ENCODE results near the gene KATNA1. TPM values are rescaled to one million over a fixed set of nuclear protein-coding genes. Genes with fewer than 3 reads are reported as not detected.

The KATNA1 gene
- total RNA-seq (10 to 100 TPM; 15.2 to 18.2 (median 15.9) TPM), total RNA-seq (22.0 to 37.9 (median 27.7) reads per million in 29 experiments)
- 23.6 TPM for total RNA-seq (2013)

DNA sequence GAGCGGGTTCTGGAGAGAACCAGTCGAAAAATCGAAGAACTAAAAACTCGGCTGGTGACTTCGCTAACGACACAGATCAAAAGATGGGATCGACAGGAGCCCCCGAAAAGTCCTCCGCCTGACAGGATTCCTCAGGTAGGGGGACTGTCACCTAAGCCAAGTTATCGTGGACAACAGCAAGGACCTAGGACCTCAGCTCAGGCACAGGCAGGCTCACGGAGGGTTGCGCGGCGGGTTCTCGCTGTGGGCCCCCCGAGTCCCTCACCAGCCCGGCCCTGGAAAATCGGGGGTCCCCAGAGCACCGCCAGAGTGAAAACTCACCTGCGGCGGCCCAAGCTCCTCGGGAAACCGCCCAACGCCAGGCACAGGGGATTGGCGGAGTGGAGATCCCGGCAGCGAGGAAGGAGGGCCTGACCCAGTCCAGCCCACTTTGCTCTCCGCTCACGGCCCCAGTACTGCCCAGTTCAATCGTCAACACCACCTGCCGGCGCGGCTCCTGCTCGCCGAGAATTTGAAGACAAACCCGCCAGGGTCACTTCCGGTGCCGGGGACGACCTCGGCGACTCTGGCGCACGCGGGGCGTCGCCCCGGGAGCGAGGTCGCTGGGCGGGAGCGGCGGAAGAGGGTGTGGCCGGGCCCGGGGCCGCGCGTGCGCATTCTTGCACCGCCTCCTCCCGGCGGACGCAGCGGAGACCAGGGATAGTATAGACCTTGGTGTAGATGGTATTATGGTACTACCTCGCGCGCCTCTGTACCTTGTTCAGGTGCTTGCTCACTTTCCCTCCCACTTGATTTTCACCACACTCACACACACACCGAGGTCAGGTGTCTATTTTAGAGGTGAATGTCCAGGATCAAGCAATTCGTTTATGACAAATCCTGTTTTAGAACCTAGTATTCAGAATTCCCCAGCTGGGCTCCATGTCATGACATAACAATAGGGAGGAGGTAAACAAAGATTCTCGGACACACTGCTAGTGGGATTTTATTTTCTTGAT, at the start of gene KATNA1:
KATNA1 (minus strand) TSS at position 567 of the 998 bp plus-strand sequence. CDS start 10,167 bp downstream, outside the sequence.
- Histone ChIP-seq H3K27ac (ENCODE audit: low read length) (peak within 1 kb of the TSS; percentile 69), H3K4me1 (ENCODE audit: control insufficient read depth in 1 of 2, extremely low read depth in 1 of 2, insufficient read depth in 2 of 2, low read length in 2 of 2) (peaks cover 7 to 18% of the 10 kb centered on the region in 2 experiments), H3K36me3 (ENCODE audit: control insufficient read depth in 2 of 2, extremely low read depth in 1 of 2, insufficient read depth in 1 of 2, low read length in 1 of 2) (no peaks in the 10 kb centered on the region), H3K9me3 (no peaks in the 10 kb centered on the region), H3K4me3 (ENCODE audit: control insufficient read depth in 1 of 2, extremely low read depth in 1 of 2, low read length in 1 of 2) (peak within 1 kb of the TSS; percentile 83 to 87), H3K27me3 (replicated peaks in 1 of 2; ENCODE audit: control insufficient read depth in 2 of 2, extremely low read depth in 1 of 2, insufficient read depth in 2 of 2, low read length in 1 of 2) (no peaks in the 10 kb centered on the region)
- Mint-ChIP-seq H3K4me1 (peaks cover 28 to 39% (median 37%) of the 10 kb centered on the region in 3 donors), H3K27me3 (no peaks in the 10 kb centered on the region), H3K36me3 (no peaks in the 10 kb centered on the region), H3K9me3 (no peaks in the 10 kb centered on the region), H3K4me3 (peak within 1 kb of the TSS; percentile 89 to 97 (median 90)), H3K27ac (peak within 1 kb of the TSS; percentile 61 to 85)
- peak; percentile 64 to 89 (median 73) for DNase-seq
- ATAC-seq (replicated peaks in 1 of 4) = peak; percentile 93 to 96 (median 96)
- CTCF ChIA-PET = no interaction called here
- POLR2A ChIA-PET = no interaction called here
- under 1% methylated on average over 44 of the region's 69 CpGs for WGBS (ENCODE audit: insufficient coverage)

DNA sequence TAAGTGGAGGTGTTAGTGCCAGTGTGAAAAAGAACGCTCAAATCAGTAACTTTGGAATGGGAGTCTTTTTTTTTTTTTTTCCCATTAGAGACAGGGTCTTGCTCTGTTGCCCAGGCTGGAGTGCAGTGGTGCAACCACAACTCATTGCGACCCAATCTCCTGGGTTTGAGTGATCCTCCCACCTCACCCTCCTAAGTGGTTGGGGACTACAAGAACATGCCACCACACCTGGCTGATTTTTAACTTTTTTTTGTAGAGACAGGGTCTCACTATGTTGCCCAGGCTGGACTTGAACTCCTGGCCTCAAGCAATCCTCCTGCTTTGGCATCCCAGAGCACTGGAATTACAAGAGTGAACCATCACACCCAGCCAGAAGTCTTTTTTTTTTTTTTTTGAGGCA, 49.7 kb upstream of the KATNA1 start:
- peaks cover 7% of the 10 kb centered on the region for H3K36me3 Mint-ChIP-seq
- Histone ChIP-seq H3K27me3 (replicated peaks in 1 of 2; ENCODE audit: control insufficient read depth in 2 of 2, extremely low read depth in 1 of 2, insufficient read depth in 2 of 2, low read length in 1 of 2) (no peaks in the 10 kb centered on the region), H3K9me3 (no peaks in the 10 kb centered on the region), H3K4me1 (ENCODE audit: control insufficient read depth in 1 of 2, extremely low read depth in 1 of 2, insufficient read depth in 2 of 2, low read length in 2 of 2) (peaks cover 0 to 10% of the 10 kb centered on the region in 2 experiments), H3K27ac (ENCODE audit: low read length) (no peak overlapping the region), H3K36me3 (ENCODE audit: control insufficient read depth in 2 of 2, extremely low read depth in 1 of 2, insufficient read depth in 1 of 2, low read length in 1 of 2) (peaks cover 4 to 41% of the 10 kb centered on the region in 2 donors), H3K4me3 (ENCODE audit: control insufficient read depth in 1 of 2, extremely low read depth in 1 of 2, low read length in 1 of 2) (no peak overlapping the region)
- DNase-seq (no peak), ATAC-seq (replicated peaks in 1 of 4) (no peak)
- ChIA-PET CTCF (interaction anchor here (0.6 to 0.7 kb wide), 2 partner anchors 9 to 58 kb away, joined by 3 read pairs; no protein-coding TSS in a partner anchor), POLR2A (no interaction called here)
- H3K4me3 Mint-ChIP-seq = no peak overlapping the region
- peaks cover 14 to 46% (median 35%) of the 10 kb centered on the region in 3 donors for H3K4me1 Mint-ChIP-seq
- no peaks in the 10 kb centered on the region for H3K9me3 Mint-ChIP-seq
- no peak overlapping the region for H3K27ac Mint-ChIP-seq
- no CpG with 5 or more reads among the region's 2 CpGs for WGBS (ENCODE audit: insufficient coverage)
- no peaks in the 10 kb centered on the region for H3K27me3 Mint-ChIP-seq

GRCh38 chr6:149696901-149697300, 48.4 kb upstream of the KATNA1 start:
- no peak for ATAC-seq (replicated peaks in 1 of 4)
- H3K27me3 ChIP-seq (replicated peaks in 1 of 2; ENCODE audit: control insufficient read depth in 2 of 2, extremely low read depth in 1 of 2, insufficient read depth in 2 of 2, low read length in 1 of 2) = no peaks in the 10 kb centered on the region
- ChIA-PET POLR2A (interaction anchor here in 1 of 2 donors (0.6 kb wide), 1 partner anchor 102 kb away, joined by 5 read pairs; no protein-coding TSS in a partner anchor), CTCF (no interaction called here)
- peaks cover 4 to 51% of the 10 kb centered on the region in 2 donors for H3K36me3 ChIP-seq (ENCODE audit: control insufficient read depth in 2 of 2, extremely low read depth in 1 of 2, insufficient read depth in 1 of 2, low read length in 1 of 2)
- no peak overlapping the region for H3K4me3 ChIP-seq (ENCODE audit: control insufficient read depth in 1 of 2, extremely low read depth in 1 of 2, low read length in 1 of 2)
- peaks cover 0 to 6% of the 10 kb centered on the region in 2 experiments for H3K4me1 ChIP-seq (ENCODE audit: control insufficient read depth in 1 of 2, extremely low read depth in 1 of 2, insufficient read depth in 2 of 2, low read length in 2 of 2)
- H3K27ac Mint-ChIP-seq = no peak overlapping the region
- no peaks in the 10 kb centered on the region for H3K27me3 Mint-ChIP-seq
- no peak for DNase-seq
- no peaks in the 10 kb centered on the region for H3K9me3 Mint-ChIP-seq
- no peaks in the 10 kb centered on the region for H3K9me3 ChIP-seq
- no peak overlapping the region for H3K4me3 Mint-ChIP-seq
- peaks cover 20 to 39% (median 35%) of the 10 kb centered on the region in 3 donors for H3K4me1 Mint-ChIP-seq
- H3K36me3 Mint-ChIP-seq = peaks cover 11% of the 10 kb centered on the region
- H3K27ac ChIP-seq (ENCODE audit: low read length) = no peak overlapping the region
- no CpG with 5 or more reads among the region's 1 CpG for WGBS (ENCODE audit: insufficient coverage)

- ChIA-PET POLR2A (interaction anchor here in 1 of 2 donors (1.3 kb wide), 1 partner anchor 10 kb away, joined by 3 read pairs; no protein-coding TSS in a partner anchor), CTCF (interaction anchor here in 1 of 2 donors (1.0 kb wide), 1 partner anchor 189 kb away, joined by 3 read pairs; no protein-coding TSS in a partner anchor)
- no peaks in the 10 kb centered on the region for H3K27me3 Mint-ChIP-seq
- ATAC-seq (replicated peaks in 1 of 4) (no peak), DNase-seq (no peak)
- peaks cover 18% of the 10 kb centered on the region for H3K36me3 Mint-ChIP-seq
- Histone ChIP-seq H3K9me3 (no peaks in the 10 kb centered on the region), H3K36me3 (ENCODE audit: control insufficient read depth in 2 of 2, extremely low read depth in 1 of 2, insufficient read depth in 1 of 2, low read length in 1 of 2) (peaks cover 4 to 51% of the 10 kb centered on the region in 2 donors), H3K27me3 (replicated peaks in 1 of 2; ENCODE audit: control insufficient read depth in 2 of 2, extremely low read depth in 1 of 2, insufficient read depth in 2 of 2, low read length in 1 of 2) (no peaks in the 10 kb centered on the region), H3K27ac (ENCODE audit: low read length) (no peak overlapping the region), H3K4me3 (ENCODE audit: control insufficient read depth in 1 of 2, extremely low read depth in 1 of 2, low read length in 1 of 2) (no peak overlapping the region), H3K4me1 (ENCODE audit: control insufficient read depth in 1 of 2, extremely low read depth in 1 of 2, insufficient read depth in 2 of 2, low read length in 2 of 2) (no peaks in the 10 kb centered on the region)
- no peak overlapping the region for H3K27ac Mint-ChIP-seq
- peaks cover 20 to 29% (median 28%) of the 10 kb centered on the region in 3 donors for H3K4me1 Mint-ChIP-seq
- no peak overlapping the region for H3K4me3 Mint-ChIP-seq
- no CpG with 5 or more reads among the region's 2 CpGs for WGBS (ENCODE audit: insufficient coverage)
- no peaks in the 10 kb centered on the region for H3K9me3 Mint-ChIP-seq
These were observed 46.4 kb upstream of the KATNA1 start for GRCh38 chr6:149694921-149695320.

DNA sequence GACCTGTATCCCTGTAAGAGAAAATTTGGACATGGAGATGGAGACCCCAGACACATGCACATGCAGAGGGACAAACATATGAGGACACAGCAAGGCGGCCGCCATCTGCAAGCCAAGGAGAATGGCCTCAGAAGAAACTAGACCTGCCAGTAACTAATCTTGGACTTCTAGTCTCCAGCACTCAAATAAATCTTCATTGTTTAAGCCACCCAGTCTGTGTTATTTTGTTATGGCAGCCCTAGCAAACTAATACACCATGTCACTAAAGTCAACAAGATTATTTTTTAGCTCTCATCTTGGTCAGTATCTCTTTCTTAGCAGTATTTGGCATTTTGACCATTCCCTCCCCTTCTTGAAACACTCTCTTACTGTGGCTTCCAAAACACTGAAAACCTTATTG, 42.7 kb upstream of the KATNA1 start:
- DNase-seq = no peak
- H3K4me3 Mint-ChIP-seq = no peak overlapping the region
- ChIA-PET POLR2A (no interaction called here), CTCF (no interaction called here)
- H3K36me3 Mint-ChIP-seq = peaks cover 33% of the 10 kb centered on the region
- H3K27me3 ChIP-seq (replicated peaks in 1 of 2; ENCODE audit: control insufficient read depth in 2 of 2, extremely low read depth in 1 of 2, insufficient read depth in 2 of 2, low read length in 1 of 2) = no peaks in the 10 kb centered on the region
- no peak for ATAC-seq (replicated peaks in 1 of 4)
- 94% methylated on average over 2 of the region's 2 CpGs for WGBS (ENCODE audit: insufficient coverage)
- no peak overlapping the region for H3K4me3 ChIP-seq (ENCODE audit: control insufficient read depth in 1 of 2, extremely low read depth in 1 of 2, low read length in 1 of 2)
- H3K9me3 Mint-ChIP-seq = no peaks in the 10 kb centered on the region
- H3K36me3 ChIP-seq (ENCODE audit: control insufficient read depth in 2 of 2, extremely low read depth in 1 of 2, insufficient read depth in 1 of 2, low read length in 1 of 2) = peaks cover 3 to 45% of the 10 kb centered on the region in 2 donors
- no peak overlapping the region for H3K27ac ChIP-seq (ENCODE audit: low read length)
- H3K27me3 Mint-ChIP-seq = no peaks in the 10 kb centered on the region
- peaks cover 0 to 5% of the 10 kb centered on the region in 2 experiments for H3K4me1 ChIP-seq (ENCODE audit: control insufficient read depth in 1 of 2, extremely low read depth in 1 of 2, insufficient read depth in 2 of 2, low read length in 2 of 2)
- H3K27ac Mint-ChIP-seq = no peak overlapping the region
- H3K9me3 ChIP-seq = no peaks in the 10 kb centered on the region
- peaks cover 28 to 30% (median 30%) of the 10 kb centered on the region in 3 donors for H3K4me1 Mint-ChIP-seq

DNA sequence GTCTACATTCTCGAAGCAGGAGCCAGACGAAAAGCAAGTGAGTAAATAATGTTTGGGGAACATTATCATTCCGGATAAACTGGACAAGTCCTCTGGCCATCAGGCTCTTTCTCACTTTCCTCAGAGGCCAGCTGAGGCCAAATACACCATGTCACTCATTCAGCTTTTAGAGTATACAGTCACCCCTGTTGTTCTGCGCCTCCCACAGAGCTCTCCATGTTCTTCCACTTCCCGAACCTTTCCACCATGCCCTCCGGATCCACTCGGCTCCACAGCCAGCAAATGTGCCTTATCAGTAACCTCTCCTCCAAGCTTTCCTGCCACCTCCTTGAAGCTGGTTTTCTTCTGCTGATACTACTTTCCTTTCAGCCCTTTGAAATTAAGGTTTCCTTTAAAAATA, 37.7 kb upstream of the KATNA1 start:
- Mint-ChIP-seq H3K4me1 (peaks cover 22 to 27% (median 25%) of the 10 kb centered on the region in 3 donors), H3K36me3 (peaks cover 42% of the 10 kb centered on the region), H3K4me3 (no peak overlapping the region), H3K27ac (peak overlapping the region; percentile 50 to 68), H3K27me3 (no peaks in the 10 kb centered on the region), H3K9me3 (no peaks in the 10 kb centered on the region)
- DNase-seq (no peak), ATAC-seq (replicated peaks in 1 of 4) (no peak)
- H3K27me3 ChIP-seq (replicated peaks in 1 of 2; ENCODE audit: control insufficient read depth in 2 of 2, extremely low read depth in 1 of 2, insufficient read depth in 2 of 2, low read length in 1 of 2) = no peaks in the 10 kb centered on the region
- 92% methylated on average over 4 of the region's 7 CpGs for WGBS (ENCODE audit: insufficient coverage)
- H3K4me3 ChIP-seq (ENCODE audit: control insufficient read depth in 1 of 2, extremely low read depth in 1 of 2, low read length in 1 of 2) = no peak overlapping the region
- H3K4me1 ChIP-seq (ENCODE audit: control insufficient read depth in 1 of 2, extremely low read depth in 1 of 2, insufficient read depth in 2 of 2, low read length in 2 of 2) = peaks cover 0 to 5% of the 10 kb centered on the region in 2 experiments
- no peaks in the 10 kb centered on the region for H3K9me3 ChIP-seq
- H3K27ac ChIP-seq (ENCODE audit: low read length) = no peak overlapping the region
- ChIA-PET CTCF (no interaction called here), POLR2A (interaction anchor here in 1 of 2 donors (0.9 kb wide), 1 partner anchor 31 kb away, joined by 3 read pairs; the partner anchor contains the start of gene LATS1)
- peaks cover 4 to 39% of the 10 kb centered on the region in 2 donors for H3K36me3 ChIP-seq (ENCODE audit: control insufficient read depth in 2 of 2, extremely low read depth in 1 of 2, insufficient read depth in 1 of 2, low read length in 1 of 2)
